Measurements from ENCODE around the gene RNF43. TPM values are rescaled to one million over a fixed set of nuclear protein-coding genes. Genes with fewer than 3 reads are reported as not detected.

Gene RNF43
- total and polyA plus RNA-seq, 2 of the 13 experiments (the other 11 are each of a cell fraction or from before 2014, with no cell fraction given): 31.0 to 53.4 TPM

GRCh38 chr17:58417300-58418092 lies at the start of gene RNF43 (continued):
- TF ChIP-seq, protein P1, sequence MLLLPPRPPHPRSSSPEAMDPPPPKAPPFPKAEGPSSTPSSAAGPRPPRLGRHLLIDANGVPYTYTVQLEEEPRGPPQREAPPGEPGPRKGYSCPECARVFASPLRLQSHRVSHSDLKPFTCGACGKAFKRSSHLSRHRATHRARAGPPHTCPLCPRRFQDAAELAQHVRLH (CRISPR knock-in tag; IDR thresholded peaks at IDR 0.05; ENCODE audit: borderline replicate concordance, low read depth): peak; percentile 99
- TF ChIP-seq CREM (IDR thresholded peaks at IDR 0.05) (peak; percentile 68), CREM (CRISPR knock-in tag; IDR thresholded peaks at IDR 0.05) (no peak), STAT5B (CRISPR knock-in tag; IDR thresholded peaks at IDR 0.05) (no peak), REST (IDR thresholded peaks at IDR 0.05; ENCODE audit: borderline replicate concordance in 1 of 2, low read depth in 1 of 2, low read length in 2 of 2) (peak in 1 of 2 experiments; percentile 84; a peak in 1 of 4 replicates), TCF12 (IDR thresholded peaks at IDR 0.05) (no peak), TCF12 (CRISPR knock-in tag; IDR thresholded peaks at IDR 0.05) (peak; percentile 40; the same call in 1 of the 2 replicates), SSRP1 (CRISPR knock-in tag; IDR thresholded peaks at IDR 0.05) (peak; percentile 87; the same call in 1 of the 2 replicates), HNF1B (CRISPR knock-in tag; IDR thresholded peaks at IDR 0.05) (peak; percentile 98), ZNF547 (CRISPR knock-in tag; IDR thresholded peaks at IDR 0.05) (no peak), ZNF430 (CRISPR knock-in tag; IDR thresholded peaks at IDR 0.05) (0 out of 2 replicates have a peak, but pooled peaks have one; percentile 46)
- TF ChIP-seq, protein P2, sequence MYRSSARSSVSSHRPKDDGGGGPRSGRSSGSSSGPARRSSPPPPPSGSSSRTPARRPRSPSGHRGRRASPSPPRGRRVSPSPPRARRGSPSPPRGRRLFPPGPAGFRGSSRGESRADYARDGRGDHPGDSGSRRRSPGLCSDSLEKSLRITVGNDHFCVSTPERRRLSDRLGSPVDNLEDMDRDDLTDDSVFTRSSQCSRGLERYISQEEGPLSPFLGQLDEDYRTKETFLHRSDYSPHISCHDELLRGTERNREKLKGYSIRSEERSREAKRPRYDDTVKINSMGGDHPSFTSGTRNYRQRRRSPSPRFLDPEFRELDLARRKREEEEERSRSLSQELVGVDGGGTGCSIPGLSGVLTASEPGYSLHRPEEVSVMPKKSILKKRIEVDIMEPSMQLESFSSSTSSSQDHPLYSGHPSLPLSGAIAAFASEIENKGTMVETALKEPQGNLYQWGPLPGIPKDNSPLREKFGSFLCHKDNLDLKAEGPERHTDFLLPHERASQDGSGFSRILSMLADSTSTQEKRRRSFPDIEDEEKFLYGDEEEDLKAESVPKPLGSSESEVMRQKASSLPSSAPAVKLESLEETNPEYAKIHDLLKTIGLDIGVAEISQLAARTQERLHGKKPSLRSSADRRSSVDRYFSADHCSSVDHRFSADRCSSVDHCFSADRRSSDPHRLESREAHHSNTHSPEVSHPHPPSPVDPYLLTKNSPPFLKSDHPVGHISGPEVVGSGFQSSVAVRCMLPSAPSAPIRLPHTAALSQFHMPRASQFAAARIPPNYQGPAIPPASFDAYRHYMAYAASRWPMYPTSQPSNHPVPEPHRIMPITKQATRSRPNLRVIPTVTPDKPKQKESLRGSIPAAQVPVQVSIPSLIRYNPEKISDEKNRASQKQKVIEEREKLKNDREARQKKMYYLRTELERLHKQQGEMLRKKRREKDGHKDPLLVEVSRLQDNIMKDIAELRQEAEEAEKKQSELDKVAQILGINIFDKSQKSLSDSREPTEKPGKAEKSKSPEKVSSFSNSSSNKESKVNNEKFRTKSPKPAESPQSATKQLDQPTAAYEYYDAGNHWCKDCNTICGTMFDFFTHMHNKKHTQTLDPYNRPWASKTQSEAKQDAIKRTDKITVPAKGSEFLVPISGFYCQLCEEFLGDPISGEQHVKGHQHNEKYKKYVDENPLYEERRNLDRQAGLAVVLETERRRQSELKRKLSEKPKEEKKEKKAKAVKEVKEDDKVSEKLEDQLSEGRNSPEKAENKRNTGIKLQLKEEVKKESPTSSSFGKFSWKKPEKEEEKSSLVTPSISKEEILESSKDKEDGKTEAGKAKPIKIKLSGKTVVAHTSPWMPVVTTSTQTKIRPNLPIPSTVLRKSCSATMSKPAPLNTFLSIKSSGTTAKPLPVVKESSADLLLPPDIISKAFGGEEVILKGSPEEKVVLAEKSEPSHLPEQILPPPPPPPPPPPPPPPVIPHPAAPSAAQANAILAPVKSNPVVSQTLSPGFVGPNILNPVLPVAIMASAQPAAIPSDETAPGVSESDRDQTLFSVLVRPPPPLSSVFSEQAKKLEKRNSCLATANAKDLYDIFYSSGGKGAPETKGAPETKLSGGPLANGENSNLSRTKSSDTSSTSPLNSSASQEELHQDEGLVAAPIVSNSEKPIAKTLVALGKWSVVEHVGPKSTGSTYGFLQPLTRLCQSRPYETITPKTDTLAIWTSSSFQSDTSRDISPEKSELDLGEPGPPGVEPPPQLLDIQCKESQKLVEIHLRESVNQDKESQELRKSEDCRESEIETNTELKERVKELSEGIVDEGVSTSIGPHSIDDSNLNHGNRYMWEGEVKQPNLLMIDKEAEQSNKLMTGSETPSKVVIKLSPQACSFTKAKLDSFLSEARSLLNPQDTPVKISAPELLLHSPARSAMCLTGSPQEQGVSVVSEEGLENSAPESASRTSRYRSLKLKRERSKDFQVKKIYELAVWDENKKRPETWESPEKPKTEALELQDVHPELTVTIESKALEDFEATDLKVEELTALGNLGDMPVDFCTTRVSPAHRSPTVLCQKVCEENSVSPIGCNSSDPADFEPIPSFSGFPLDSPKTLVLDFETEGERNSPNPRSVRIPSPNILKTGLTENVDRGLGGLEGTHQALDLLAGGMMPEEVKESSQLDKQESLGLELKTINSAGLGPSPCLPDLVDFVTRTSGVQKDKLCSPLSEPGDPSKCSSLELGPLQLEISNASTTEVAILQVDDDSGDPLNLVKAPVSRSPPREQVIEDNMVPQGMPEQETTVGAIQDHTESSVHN (CRISPR knock-in tag; IDR thresholded peaks at IDR 0.05): peak; percentile 58; the same call in 1 of the 2 replicates
